NCI-H146 treated with DMSO at 0.1 percent for 48 hours (cell line): ENCODE measurements around the gene FAM13A.
"Not testable (repeated sequence)": the region's sequence is repeated elsewhere in the genome, so short reads cannot be mapped to it uniquely, and the experiment has no call there.

Experiments
- DNase-seq: peaks from one replicate; lab custom pipeline; 2025; ENCODE audit not compliant: unreplicated experiment; lab: John Stamatoyannopoulos, UW

Gene FAM13A

GRCh38 chr4:88858752-88859151, 198.2 kb downstream of the FAM13A start:
- DNase-seq = no peak

DNA sequence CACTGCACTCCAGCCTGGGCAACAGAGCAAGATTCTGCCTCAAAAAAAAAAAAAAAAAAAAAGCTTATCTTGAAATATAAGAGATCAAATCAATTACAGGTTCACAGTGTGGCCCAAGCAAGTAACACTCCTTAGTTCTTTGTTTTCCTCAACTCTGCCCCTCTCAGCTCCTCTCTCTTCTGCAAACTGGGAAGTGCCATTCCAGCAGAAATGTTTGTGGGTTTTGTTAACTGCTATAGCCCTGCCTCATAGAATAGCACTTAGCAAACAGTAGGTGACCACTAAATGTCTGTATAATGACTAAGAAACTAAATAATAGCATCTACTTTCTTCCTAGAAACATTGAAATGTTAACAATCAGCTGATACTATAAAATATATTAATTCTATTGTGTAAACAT, 199.4 kb downstream of the FAM13A start:
- no peak for DNase-seq

DNA sequence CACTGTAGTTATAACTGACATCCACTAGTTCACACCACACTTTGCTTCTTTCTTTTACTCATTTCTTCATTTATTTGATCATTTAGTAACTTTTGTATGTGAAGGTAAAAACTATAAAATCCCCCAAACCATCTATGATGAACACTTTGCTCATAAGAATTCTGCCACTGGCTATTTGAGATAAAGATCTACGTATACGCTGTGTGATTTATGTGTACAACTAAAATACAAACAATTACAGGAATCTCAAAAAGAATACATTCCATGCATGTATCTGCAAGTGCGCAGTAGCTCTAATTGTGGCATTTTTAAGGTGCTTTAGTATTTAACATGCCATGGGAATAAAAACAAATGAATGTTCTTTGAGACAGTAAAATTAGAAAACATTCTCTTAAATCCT, 202.5 kb downstream of the FAM13A start:
- no peak for DNase-seq

- DNase-seq = not testable (repeated sequence)
Measured at GRCh38 chr4:88853583-88853982, 203.4 kb downstream of the FAM13A start.

DNA sequence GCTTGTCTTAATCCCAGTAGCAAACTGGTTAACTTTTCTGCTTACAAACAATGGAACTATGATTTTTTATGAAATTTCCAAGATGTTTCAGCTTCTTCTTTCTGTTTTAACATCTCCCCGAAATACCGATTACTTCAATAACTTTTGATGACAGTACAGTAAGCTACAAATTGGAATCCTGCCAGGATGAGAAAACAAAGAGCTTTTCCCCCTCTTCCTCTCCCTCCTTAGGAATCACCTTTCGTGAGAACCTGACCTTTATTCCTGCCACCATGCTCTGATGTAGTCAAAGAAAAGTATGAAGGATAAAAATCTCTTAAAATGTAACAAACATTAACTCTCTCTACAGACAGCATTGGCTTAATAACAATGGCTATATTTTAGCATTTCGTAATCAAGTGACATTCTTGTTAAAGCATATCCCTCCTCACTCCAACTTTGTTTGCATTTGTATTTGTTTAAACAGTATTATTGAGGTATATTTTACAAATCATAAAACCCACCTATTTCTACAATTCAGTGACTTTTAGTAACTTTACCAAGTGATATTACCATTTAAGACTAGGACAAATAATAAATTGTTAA, 210.7 kb downstream of the FAM13A start:
- DNase-seq = no peak

GRCh38 chr4:88843067-88843685, 213.8 kb downstream of the FAM13A start:
- no peak for DNase-seq

DNA sequence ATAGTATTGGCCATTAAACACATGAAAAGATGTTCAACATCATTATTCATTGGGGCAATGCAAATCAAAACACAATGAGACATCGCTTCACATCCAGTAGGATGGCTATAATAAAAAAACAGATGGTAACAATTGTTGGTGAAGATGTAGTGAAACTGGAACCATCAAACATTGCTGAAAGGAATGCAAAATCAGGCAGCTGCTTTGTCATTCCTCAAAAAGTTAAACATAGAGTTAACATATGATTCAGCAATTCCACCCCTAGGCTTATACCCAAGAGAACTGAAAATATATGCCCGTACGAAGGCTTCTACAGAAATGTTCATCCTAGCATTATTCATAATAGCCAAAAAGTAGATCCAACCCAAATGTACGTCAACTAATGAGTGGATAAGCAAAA, 215.3 kb downstream of the FAM13A start:
- no peak for DNase-seq

DNA sequence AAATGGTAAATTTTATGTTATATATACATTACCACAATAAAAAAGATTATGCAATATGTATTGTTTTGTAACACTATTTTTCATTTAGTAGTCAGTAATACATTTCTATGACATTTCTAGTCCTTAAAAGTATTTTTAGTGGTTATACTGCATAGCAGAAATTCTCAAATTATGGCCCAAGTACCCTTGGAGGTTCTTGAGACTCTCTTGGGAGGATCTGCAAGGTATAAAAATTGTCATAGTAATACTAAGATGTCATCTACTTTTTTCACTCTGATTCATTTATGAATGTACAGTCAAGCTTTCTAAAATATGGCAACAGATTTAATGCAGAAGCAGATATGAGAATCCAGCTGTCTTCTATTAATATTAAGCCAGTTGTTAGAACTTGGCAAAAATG, 220.8 kb downstream of the FAM13A start:
- DNase-seq = no peak

DNA sequence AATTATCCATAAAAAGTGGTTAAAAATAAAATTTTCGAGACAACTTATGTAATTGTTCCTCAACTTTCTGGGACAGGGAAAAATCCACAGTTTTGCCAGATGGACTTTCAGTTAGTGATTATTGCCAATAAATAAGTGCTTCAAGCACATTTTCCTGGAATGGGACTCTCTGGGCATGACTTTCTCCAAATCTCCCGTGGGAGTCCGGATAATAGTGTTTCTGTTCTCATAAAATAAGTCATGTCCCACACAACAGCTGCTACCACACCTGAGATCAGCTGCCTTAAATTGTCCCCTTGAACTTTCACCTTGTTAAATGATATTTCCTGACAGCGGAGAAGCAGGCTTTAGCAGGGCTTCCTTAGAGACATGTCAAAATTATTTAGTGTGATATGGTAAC, 226.0 kb downstream of the FAM13A start:
- no peak for DNase-seq

GRCh38 chr4:88830598-88830997, 226.4 kb downstream of the FAM13A start:
- no peak for DNase-seq

DNA sequence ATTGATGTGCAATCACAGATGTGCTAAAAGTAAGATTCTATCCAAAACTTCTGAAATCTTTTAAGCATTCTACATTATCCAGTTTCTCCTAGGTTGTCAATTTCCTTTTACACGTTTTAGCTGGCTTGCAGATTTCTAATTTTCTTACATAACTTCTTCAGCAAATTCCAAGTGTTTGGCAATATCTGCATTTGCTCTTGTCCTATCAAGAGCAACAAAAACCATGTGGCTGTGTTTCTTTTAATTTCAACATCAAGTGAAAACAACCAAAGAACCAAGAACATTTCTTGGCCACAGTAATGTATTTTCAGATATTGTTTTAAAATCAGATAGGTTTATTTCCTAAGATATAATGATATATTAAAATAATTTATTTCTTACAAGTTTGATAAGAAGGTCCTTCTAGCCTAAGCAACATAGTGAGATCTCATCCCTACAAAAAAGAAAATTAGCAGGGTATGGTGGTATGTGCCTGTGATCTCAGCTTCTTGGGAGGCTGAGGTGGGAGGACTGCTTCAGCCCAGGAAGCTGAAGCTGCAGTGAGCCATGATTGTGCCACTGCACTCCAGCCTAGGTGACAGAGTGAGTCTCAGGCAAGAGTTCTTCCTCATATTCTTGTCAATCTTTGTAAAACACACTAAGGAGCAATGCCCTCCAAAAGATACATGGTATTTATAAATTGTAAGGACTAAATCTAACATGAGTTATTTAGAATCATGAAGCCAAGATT, 228.0 kb downstream of the FAM13A start:
- DNase-seq = no peak

DNA sequence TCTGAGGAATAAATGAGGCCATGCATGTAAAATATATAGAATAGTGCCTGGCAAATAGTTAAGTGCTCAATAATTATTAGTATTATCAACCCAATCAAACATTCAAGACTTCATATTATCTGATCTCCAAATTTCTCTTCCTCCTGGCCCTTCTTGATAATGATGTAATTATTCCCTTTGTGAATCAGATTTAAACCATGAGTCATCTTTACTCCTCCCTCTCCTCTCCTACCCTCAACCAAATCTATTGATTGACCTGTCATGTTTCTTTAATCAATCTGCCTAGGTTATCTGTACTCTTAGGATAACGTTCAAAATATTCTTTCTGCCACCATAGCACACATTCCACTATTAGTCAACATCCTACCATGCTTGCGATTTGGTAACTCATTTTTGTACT, 229.5 kb downstream of the FAM13A start:
- DNase-seq = no peak

DNA sequence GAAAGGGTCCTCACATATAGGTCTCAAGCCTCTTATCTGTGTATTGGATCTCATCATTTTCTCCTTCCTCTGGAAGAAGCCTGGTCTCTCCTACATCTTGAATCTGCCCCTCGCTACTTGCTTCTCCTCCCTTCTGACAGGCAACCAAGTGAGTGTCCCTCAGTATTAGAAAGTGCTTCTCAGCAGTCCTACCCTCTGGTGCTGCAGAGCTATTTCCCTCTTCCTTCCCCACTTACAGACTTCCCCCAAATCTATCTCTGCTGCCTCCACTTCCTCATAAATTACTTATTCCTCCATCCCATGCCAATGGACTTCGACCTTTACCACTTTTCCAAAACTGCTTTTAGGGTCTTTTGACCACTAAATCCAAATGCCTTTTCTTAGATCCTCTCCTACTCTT, 230.2 kb downstream of the FAM13A start:
- DNase-seq = no peak

- DNase-seq = no peak
Measured at GRCh38 chr4:88825931-88826330, 231.1 kb downstream of the FAM13A start.

GRCh38 chr4:88823058-88823919, 233.7 kb downstream of the FAM13A start:
- DNase-seq = peak; percentile 55

DNA sequence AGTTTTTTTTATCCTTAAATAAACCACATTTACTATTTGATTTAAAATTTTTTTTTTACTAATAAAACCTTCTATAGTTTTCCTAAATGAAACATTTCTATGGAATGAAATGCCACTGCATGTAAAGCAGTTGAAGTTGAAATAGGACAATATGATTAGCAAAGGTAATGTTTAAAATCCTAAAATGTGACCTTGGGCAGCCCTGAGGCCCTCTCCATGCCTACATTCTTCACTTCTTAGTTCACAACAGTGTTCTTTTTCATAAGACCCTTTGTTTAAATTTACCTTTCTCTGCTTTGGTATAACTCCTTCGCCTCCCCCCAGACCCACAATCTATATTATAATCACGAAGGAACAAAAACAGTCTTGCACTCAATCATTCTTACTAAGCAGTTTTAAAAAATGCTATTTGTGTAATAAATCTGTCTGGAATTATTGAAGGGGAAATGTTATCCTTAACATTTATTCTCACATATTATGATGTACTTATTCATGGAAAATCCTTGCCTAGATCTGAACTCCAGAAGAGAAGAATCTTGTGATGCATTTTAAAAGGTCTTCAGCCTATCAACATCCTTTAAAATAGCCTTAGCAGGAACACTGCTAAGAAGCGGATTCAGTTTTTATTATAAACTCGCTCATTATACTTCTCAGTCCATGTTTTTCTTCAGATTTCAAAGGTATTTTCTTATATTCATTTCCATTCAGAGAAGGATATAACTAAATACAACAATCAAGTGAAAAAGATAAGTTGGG, 234.8 kb downstream of the FAM13A start:
- DNase-seq = no peak

- no peak for DNase-seq
Measured at GRCh38 chr4:88821522-88821921, 235.5 kb downstream of the FAM13A start.

GRCh38 chr4:88820698-88821415, 236.1 kb downstream of the FAM13A start:
- DNase-seq = no peak

DNA sequence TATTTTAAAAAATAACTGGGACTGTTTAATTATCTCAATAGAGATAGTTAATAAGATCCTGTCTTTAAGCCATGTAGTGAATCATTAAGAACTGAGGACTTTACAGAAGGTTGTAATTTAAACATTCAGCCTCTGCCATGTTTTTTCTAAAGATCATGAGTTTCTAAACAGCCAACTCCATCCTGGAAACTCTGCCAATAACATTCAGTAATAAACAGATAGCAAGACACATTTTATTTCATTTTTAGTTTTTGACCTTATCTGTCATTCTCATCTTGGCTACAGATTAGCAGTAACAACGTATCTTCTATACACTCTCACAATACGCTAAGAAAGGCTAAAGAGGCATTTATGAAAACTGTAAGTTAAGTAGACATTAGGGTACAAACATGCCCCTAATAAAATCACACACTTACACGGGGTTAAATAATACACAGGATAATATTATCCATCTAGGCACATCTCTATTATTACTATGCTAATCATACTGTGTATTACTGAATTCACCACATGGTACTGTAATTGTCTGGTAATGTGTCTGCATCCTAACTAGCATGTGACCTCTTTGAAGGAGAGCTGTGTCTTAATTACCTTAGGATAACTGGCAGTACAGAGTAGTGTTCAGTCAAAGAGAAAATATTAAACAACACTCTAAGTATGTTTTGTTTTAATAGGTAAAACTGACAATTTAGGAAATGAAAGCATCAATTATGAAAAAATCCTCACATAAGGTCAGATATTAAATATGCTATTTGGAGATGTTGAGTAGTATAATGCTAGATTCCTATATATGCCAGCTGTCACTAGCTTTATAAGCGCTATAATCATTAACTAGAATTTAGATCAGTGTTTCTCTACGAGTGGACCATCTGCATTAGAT, 236.9 kb downstream of the FAM13A start:
- peak; percentile 15 for DNase-seq
